ENCODE data around the gene ARHGAP5.
A peak's percentile ranks its signal among the peaks of the same experiment; 100 is the strongest.

Gene ARHGAP5, protein sequence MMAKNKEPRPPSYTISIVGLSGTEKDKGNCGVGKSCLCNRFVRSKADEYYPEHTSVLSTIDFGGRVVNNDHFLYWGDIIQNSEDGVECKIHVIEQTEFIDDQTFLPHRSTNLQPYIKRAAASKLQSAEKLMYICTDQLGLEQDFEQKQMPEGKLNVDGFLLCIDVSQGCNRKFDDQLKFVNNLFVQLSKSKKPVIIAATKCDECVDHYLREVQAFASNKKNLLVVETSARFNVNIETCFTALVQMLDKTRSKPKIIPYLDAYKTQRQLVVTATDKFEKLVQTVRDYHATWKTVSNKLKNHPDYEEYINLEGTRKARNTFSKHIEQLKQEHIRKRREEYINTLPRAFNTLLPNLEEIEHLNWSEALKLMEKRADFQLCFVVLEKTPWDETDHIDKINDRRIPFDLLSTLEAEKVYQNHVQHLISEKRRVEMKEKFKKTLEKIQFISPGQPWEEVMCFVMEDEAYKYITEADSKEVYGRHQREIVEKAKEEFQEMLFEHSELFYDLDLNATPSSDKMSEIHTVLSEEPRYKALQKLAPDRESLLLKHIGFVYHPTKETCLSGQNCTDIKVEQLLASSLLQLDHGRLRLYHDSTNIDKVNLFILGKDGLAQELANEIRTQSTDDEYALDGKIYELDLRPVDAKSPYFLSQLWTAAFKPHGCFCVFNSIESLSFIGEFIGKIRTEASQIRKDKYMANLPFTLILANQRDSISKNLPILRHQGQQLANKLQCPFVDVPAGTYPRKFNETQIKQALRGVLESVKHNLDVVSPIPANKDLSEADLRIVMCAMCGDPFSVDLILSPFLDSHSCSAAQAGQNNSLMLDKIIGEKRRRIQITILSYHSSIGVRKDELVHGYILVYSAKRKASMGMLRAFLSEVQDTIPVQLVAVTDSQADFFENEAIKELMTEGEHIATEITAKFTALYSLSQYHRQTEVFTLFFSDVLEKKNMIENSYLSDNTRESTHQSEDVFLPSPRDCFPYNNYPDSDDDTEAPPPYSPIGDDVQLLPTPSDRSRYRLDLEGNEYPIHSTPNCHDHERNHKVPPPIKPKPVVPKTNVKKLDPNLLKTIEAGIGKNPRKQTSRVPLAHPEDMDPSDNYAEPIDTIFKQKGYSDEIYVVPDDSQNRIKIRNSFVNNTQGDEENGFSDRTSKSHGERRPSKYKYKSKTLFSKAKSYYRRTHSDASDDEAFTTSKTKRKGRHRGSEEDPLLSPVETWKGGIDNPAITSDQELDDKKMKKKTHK (N-terminal part only)

DNA sequence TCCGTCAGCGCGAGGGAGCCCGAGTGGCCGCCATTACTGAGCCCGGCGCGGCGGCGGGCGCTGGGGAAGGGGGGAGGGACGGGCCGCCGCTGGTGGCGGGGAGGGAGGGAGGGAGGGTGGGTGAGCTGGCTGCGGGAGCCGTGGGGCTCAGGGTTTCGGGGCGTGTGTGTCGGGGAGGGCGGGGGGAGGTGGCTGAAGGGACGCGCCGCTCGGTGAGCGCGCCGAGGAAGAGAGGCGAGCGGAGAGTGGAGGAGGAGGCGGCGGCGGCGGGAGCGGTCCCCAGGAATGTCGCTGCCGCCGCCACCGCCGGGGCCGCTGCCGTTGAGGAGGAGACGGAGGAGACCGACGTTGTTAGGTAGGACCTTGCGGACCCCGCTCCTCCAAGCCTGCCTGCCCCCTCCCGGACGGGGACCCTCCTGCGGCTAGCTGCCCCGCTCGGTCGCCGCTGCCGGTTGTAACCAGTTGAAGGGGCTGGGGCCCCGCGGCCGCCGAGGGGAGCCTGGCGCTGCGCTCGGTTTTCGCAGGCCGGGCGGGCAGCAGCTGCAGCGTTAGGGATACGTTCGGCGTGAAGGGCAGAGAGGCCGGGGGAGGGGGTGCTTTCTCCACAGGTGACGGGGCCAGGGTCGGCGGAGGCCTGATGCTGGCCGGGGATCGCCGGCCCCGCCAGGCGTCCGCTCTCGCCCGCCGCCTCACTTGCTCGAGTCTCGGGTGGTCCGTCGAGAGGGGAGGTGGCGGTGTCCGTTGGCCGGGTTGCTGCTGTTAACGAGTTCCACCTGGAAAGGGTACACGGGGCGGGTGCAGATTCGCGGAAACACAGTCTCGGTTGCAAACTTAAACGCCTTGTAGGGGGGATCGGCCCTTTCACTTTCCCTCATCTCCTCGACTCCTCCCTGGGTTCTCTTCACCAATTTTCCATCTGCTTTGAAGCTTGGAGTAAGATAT, at the start of gene ARHGAP5:
Gene ARHGAP5 (plus strand): TSS at position 224 of the 942 bp plus-strand sequence. CDS start 13,366 bp downstream, outside the sequence.
- TF ChIP-seq, protein P1, sequence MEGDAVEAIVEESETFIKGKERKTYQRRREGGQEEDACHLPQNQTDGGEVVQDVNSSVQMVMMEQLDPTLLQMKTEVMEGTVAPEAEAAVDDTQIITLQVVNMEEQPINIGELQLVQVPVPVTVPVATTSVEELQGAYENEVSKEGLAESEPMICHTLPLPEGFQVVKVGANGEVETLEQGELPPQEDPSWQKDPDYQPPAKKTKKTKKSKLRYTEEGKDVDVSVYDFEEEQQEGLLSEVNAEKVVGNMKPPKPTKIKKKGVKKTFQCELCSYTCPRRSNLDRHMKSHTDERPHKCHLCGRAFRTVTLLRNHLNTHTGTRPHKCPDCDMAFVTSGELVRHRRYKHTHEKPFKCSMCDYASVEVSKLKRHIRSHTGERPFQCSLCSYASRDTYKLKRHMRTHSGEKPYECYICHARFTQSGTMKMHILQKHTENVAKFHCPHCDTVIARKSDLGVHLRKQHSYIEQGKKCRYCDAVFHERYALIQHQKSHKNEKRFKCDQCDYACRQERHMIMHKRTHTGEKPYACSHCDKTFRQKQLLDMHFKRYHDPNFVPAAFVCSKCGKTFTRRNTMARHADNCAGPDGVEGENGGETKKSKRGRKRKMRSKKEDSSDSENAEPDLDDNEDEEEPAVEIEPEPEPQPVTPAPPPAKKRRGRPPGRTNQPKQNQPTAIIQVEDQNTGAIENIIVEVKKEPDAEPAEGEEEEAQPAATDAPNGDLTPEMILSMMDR (IDR thresholded peaks at IDR 0.05): no peak
- Histone ChIP-seq H3K4me3 (peak within 1 kb of the TSS; percentile 93), H3K27ac (peak within 1 kb of the TSS; percentile 98 to 100)
- peak; percentile 80 for DNase-seq (ENCODE audit: low spot score)

DNA sequence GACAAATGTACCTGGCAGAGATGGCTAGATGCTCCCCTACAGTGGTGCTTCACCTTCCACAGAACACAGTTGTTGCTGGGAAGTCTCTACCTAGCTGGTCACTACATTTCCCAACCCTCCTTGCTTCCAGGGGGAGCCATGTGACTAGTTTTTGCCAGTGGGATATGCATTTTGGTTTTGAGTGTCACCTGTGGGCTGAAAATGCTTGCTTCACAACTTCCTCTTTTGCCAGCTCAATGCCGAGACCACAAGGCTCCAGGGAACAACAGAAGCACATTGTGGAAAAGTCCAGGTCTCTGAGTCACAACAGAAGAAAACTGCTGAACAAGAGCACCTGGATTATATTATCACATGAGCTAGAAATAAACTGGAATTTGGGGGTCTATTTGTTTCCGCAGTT, 48.5 kb upstream of the ARHGAP5 start:
- TF ChIP-seq, protein P1 (IDR thresholded peaks at IDR 0.05): no peak
- H3K4me3 ChIP-seq: no peak overlapping the region
- no peak for DNase-seq (ENCODE audit: low spot score)
- H3K27ac ChIP-seq: no peak overlapping the region

DNA sequence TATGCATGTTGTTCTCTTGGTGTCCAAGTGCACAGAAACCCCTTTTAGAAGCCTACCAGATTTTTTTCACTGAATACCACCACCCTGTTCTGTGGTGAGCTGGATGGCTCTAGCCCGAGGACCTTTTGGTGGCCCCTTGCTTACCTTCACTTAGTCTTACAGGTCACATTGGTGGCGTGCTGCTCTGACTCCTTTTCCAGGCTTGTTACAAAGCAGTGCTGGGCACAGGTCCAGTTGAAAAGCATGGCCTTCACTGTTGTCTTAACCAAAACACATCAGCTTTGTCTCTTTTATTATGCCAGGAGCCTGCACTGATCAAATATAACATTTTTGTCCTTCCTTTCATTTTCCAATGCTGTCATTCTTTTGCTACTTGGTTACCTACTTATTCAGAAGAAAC, 43.6 kb upstream of the ARHGAP5 start:
- Histone ChIP-seq H3K27ac (no peak overlapping the region), H3K4me3 (no peak overlapping the region)
- no peak for DNase-seq (ENCODE audit: low spot score)
- TF ChIP-seq, protein P1 (IDR thresholded peaks at IDR 0.05): no peak

DNA sequence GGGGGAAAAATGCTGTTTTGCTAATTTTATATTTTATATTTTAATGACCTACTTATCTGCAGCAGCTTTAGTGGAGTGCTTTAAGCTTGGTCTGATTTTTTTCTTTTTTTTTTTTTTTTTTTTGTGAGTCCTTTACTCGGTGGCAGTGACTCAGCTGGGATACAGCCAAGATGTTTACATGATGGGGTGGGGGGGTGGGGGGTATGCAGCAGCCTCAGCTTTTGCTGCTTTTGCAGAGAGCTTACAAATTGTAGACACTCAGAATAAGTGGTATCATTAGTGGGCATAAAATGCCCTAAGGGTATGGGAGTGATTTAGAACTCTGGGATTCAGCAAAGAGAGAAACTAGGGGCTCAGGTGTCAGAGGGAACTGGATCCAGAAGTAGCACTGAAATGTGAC, 38.2 kb upstream of the ARHGAP5 start:
- no peak overlapping the region for H3K4me3 ChIP-seq
- H3K27ac ChIP-seq: no peak overlapping the region
- TF ChIP-seq, protein P1 (IDR thresholded peaks at IDR 0.05): no peak
- no peak for DNase-seq (ENCODE audit: low spot score)

DNA sequence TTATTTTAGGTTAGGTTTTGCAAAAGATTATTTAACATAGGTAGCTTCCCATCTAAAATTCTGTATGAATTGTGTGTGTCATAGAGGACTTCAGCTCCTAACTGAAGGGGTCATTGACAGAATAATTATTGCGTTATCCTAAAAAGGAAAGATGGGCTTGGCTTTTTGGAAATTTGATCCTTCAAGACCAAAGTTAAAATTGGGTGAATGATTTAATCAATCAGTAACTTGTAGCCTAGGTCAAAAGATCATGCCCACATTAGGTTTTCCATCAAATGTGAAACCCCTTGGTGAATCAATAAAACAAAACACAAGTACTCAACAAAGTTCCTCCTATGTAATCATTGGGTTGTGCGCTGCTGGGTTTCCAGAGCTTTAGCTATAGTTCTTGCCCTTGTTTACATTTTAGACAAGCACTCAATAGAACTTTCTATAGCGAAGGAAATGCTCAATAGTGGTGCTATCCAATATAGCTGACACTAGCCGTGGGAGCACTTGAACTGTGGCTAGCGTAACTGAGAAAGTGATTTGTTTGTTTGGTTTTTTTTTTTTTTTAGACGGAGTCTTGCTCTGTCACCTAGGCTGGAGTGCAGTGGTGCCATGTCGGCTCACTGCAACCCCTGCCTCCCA, 37.6 kb upstream of the ARHGAP5 start:
- TF ChIP-seq, protein P1 (IDR thresholded peaks at IDR 0.05): no peak
- H3K27ac ChIP-seq: no peak overlapping the region

More for the DNA sequence above, 37.6 kb upstream of the ARHGAP5 start:
- H3K4me3 ChIP-seq: no peak overlapping the region
- DNase-seq (ENCODE audit: low spot score): no peak
